BJ (cell line): ENCODE results near the gene TRIM46. TPM values are rescaled to one million over a fixed set of nuclear protein-coding genes. Genes with fewer than 3 reads are reported as not detected.
"Not testable (repeated sequence)": the region's sequence is repeated elsewhere in the genome, so short reads cannot be mapped to it uniquely, and the experiment has no call there.

Source experiments
- CTCF ChIA-PET: fragments of 350-600 bp; formaldehyde crosslinking; extraction: SDS; loops from one replicate; lab custom pipeline; 2021; ENCODE audit warnings: antibody characterized with exemption, inconsistent platforms; lab: Yijun Ruan, JAX
- POLR2A ChIA-PET: fragments of 300-600 bp; sonication (Branson Sonifier 250); formaldehyde crosslinking; extraction: SDS; loops from one replicate; lab custom pipeline; 2021; ENCODE audit warnings: antibody characterized with exemption; lab: Charles Lee
- DNase-seq: peaks from one replicate; pipeline ENCODE4 v3.0.0-alpha.2; 2011; ENCODE audit warnings: low read depth
- H3K27me3 ChIP-seq: 2 replicates; pipeline ENCODE4 v1.6.0; 2011; ENCODE audit warnings: low read length; ENCODE audit not compliant: control insufficient read depth, insufficient read depth
- H3K36me3 ChIP-seq: 2 replicates; pipeline ENCODE4 v1.5.1; 2011; ENCODE audit warnings: low read length; ENCODE audit not compliant: control insufficient read depth, insufficient read depth
- H3K4me3 ChIP-seq: 2 replicates; pipeline ENCODE4 v1.5.1; 2011; ENCODE audit warnings: low read depth, mild to moderate bottlenecking, control low read depth, low read length
- CTCF ChIP-seq: IDR thresholded peaks from 2 replicates; pipeline ENCODE4 v1.5.1; 2011; ENCODE audit warnings: low read depth, mild to moderate bottlenecking, control low read depth, inconsistent platforms, low read length, moderate library complexity; ENCODE audit not compliant: insufficient read depth
- polyA plus RNA-seq: library from polyadenylated mRNA; depleted of rRNA; stranded (reverse); fragments of >200 nt; gene quantifications from 2 replicates; pipeline ENCODE4 v1.2.3, GENCODE V29; 2011

Gene TRIM46
- polyA plus RNA-seq, 1 experiment, result 5.4 TPM

GRCh38 chr1:155187456-155187891 lies 13.8 kb downstream of the TRIM46 start:
- no peak for DNase-seq
- TF ChIP-seq CTCF, result no peak
- Histone ChIP-seq H3K27me3 (no peaks in the 10 kb centered on the region), H3K4me3 (no peak overlapping the region), H3K36me3 (no peaks in the 10 kb centered on the region)
- CTCF ChIA-PET, result interaction anchor here (5.2 kb wide), 1 partner anchor 12 kb away, joined by 32 read pairs; no protein-coding TSS in a partner anchor
- POLR2A ChIA-PET, result no interaction called here

GRCh38 chr1:155188268-155188667 lies 14.6 kb downstream of the TRIM46 start:
- no peaks in the 10 kb centered on the region for H3K27me3 ChIP-seq
- DNase-seq, result no peak
- no peaks in the 10 kb centered on the region for H3K36me3 ChIP-seq
- CTCF ChIA-PET, result interaction anchor here (5.2 kb wide), 1 partner anchor 12 kb away, joined by 32 read pairs; no protein-coding TSS in a partner anchor
- H3K4me3 ChIP-seq, result no peak overlapping the region
- TF ChIP-seq CTCF, result no peak
- POLR2A ChIA-PET, result no interaction called here

- H3K27me3 ChIP-seq, CTCF ChIA-PET, POLR2A ChIA-PET, H3K36me3 ChIP-seq, H3K4me3 ChIP-seq, DNase-seq: not testable (repeated sequence)
Observed at GRCh38 chr1:155189926-155190325, 16.3 kb downstream of the TRIM46 start.

- POLR2A ChIA-PET, result no interaction called here
- no peaks in the 10 kb centered on the region for H3K27me3 ChIP-seq
Observed at GRCh38 chr1:155191904-155192303, 18.3 kb downstream of the TRIM46 start.

GRCh38 chr1:155192346-155193274 lies 19.0 kb downstream of the TRIM46 start:
- H3K27me3 ChIP-seq, result no peaks in the 10 kb centered on the region
- H3K4me3 ChIP-seq, result peak overlapping the region; percentile 64
- ChIA-PET POLR2A (no interaction called here), CTCF (interaction anchor here (0.7 to 7.5 kb wide), 11 partner anchors 9 to 865 kb away, joined by 3 to 147 read pairs (median 6); partner anchors contain the start of genes KRTCAP2, MTX1, THBS3 and TRIM46)
- TF ChIP-seq CTCF, result no peak
- H3K36me3 ChIP-seq, result peaks cover 5% of the 10 kb centered on the region
- DNase-seq, result no peak

More at GRCh38 chr1:155191904-155192303, 18.3 kb downstream of the TRIM46 start:
- CTCF ChIA-PET, result interaction anchor here (2.2 to 7.5 kb wide), 3 partner anchors 8 to 15 kb away, joined by 12 to 147 read pairs (median 79); partner anchors contain the start of genes KRTCAP2, MTX1, THBS3 and TRIM46
- DNase-seq, result no peak
- no peak overlapping the region for H3K4me3 ChIP-seq
- H3K36me3 ChIP-seq, result peaks cover 3% of the 10 kb centered on the region
- no peak for TF ChIP-seq CTCF
